IMR-90 (cell line): Measurements from ENCODE around the gene MYD88. TPM values are rescaled to one million over a fixed set of nuclear protein-coding genes. Genes with fewer than 3 reads are reported as not detected.

Experiments used
- ATAC-seq: fragments of 200-7000 bp; cut with Tn5 transposase; 2 replicates; pipeline ENCODE4 v1.9.1; 2020; ENCODE audit warnings: low read depth, mild to moderate bottlenecking, moderate library complexity
- BruUV-seq: library from RNA; stranded (reverse); fragments of 400-500 nt; replicated peaks from 2 replicates; lab custom pipeline; 2021; lab: Mats Ljungman, UMichigan
- CTCF ChIA-PET: fragments of 300-600 bp; formaldehyde crosslinking; extraction: SDS; loops from one replicate; lab custom pipeline; 2021; ENCODE audit warnings: antibody characterized with exemption; lab: Yijun Ruan, JAX
- POLR2A ChIA-PET: fragments of 300-600 bp; sonication (Branson Sonifier 250); formaldehyde crosslinking; loops from one replicate; lab custom pipeline; 2022; ENCODE audit warnings: antibody characterized with exemption; ENCODE audit not compliant: unreplicated experiment; lab: Charles Lee
- DNase-seq: peaks from one replicate; pipeline ENCODE4 v3.0.0; 2013
- H2AFZ ChIP-seq: replicated peaks from 2 replicates; pipeline ENCODE3; 2013; ENCODE audit warnings: low read length, mild to moderate bottlenecking; ENCODE audit not compliant: poor library complexity
- H2AK5ac ChIP-seq: 2 replicates; pipeline ENCODE4 v1.6.1; 2013; ENCODE audit warnings: low read depth, low read length, inconsistent platforms
- H2AK9ac ChIP-seq: replicated peaks from 2 replicates; pipeline ENCODE3; 2013; ENCODE audit warnings: mild to moderate bottlenecking, low read depth, low read length, moderate library complexity; ENCODE audit not compliant: poor library complexity
- H2BK120ac ChIP-seq: 2 replicates; pipeline ENCODE4 v1.6.1; 2013; ENCODE audit warnings: low read depth, low read length, inconsistent platforms
- H2BK15ac ChIP-seq: 3 replicates; pipeline ENCODE4 v1.6.1; 2013; ENCODE audit warnings: low read depth, low read length, inconsistent platforms
- H2BK20ac ChIP-seq: 2 replicates; pipeline ENCODE4 v1.6.1; 2013; ENCODE audit warnings: low read depth, mild to moderate bottlenecking, inconsistent platforms, low read length, moderate library complexity
- H2BK5ac ChIP-seq: 2 replicates; pipeline ENCODE4 v1.6.1; 2013; ENCODE audit warnings: mild to moderate bottlenecking, low read depth, low read length, inconsistent platforms; ENCODE audit not compliant: poor library complexity, severe bottlenecking
- H3K14ac ChIP-seq: replicated peaks from 2 replicates; pipeline ENCODE4 v1.6.1; 2013; ENCODE audit warnings: low read depth, low read length, inconsistent platforms
- H3K18ac ChIP-seq: 2 replicates; pipeline ENCODE4 v1.6.1; 2013; ENCODE audit warnings: low read depth, low read length, control low read depth
- H3K23ac ChIP-seq: 2 replicates; pipeline ENCODE4 v1.6.1; 2013; ENCODE audit warnings: low read depth, low read length, inconsistent platforms
- H3K27ac ChIP-seq: 2 replicates; pipeline ENCODE4 v1.5.1; 2013; ENCODE audit warnings: mild to moderate bottlenecking, control low read depth, low read length; ENCODE audit not compliant: insufficient read depth
- H3K27me3 ChIP-seq: 2 replicates; pipeline ENCODE4 v1.6.1; 2013; ENCODE audit warnings: low read length; ENCODE audit not compliant: control insufficient read depth, insufficient read depth
- H3K36me3 ChIP-seq: 2 replicates; pipeline ENCODE4 v1.6.1; 2013; ENCODE audit warnings: low read length, mixed read lengths; ENCODE audit not compliant: control insufficient read depth, insufficient read depth
- H3K4ac ChIP-seq: 2 replicates; pipeline ENCODE4 v1.6.1; 2013; ENCODE audit warnings: low read depth, low read length, inconsistent platforms
- H3K4me1 ChIP-seq: 2 replicates; pipeline ENCODE4 v1.6.1; 2013; ENCODE audit warnings: low read length, mixed read lengths; ENCODE audit not compliant: control insufficient read depth, insufficient read depth
- H3K4me2 ChIP-seq: 2 replicates; pipeline ENCODE4 v1.6.1; 2013; ENCODE audit warnings: low read depth, mild to moderate bottlenecking, control low read depth, low read length, moderate library complexity
- H3K4me3 ChIP-seq: 2 replicates; pipeline ENCODE4 v1.5.1; 2013; ENCODE audit warnings: low read depth, mild to moderate bottlenecking, control low read depth, low read length, moderate library complexity; ENCODE audit not compliant: insufficient read depth
- H3K56ac ChIP-seq: 2 replicates; pipeline ENCODE4 v1.6.1; 2013; ENCODE audit warnings: low read length, inconsistent platforms; ENCODE audit not compliant: insufficient read depth; ENCODE audit errors: extremely low read depth
- H3K79me1 ChIP-seq, 2 experiments: 2 replicates each; pipeline ENCODE4 v1.6.1; 2013; ENCODE audit warnings: low read length in 2 of 2, inconsistent platforms in 1 of 2, low read depth in 1 of 2
- H3K9ac ChIP-seq: 2 replicates; pipeline ENCODE4 v1.6.1; 2013; ENCODE audit warnings: low read depth, low read length, control low read depth
- H3K9me1 ChIP-seq: 2 replicates; pipeline ENCODE4 v1.6.1; 2013; ENCODE audit warnings: low read length, inconsistent platforms; ENCODE audit not compliant: insufficient read depth
- H3K9me3 ChIP-seq: 2 replicates; pipeline ENCODE4 v1.6.1; 2013; ENCODE audit warnings: low read length; ENCODE audit not compliant: control insufficient read depth, insufficient read depth
- H4K20me1 ChIP-seq: 2 replicates; pipeline ENCODE4 v1.6.1; 2013; ENCODE audit warnings: low read length, inconsistent platforms; ENCODE audit not compliant: insufficient read depth
- H4K5ac ChIP-seq: 2 replicates; pipeline ENCODE4 v1.6.1; 2013; ENCODE audit warnings: mild to moderate bottlenecking, low read depth, low read length, control low read depth
- H4K8ac ChIP-seq, 2 experiments: 2 replicates each; pipeline ENCODE4 v1.6.1; 2013; ENCODE audit warnings: low read depth in 2 of 2, low read length in 2 of 2, control low read depth in 1 of 2, inconsistent platforms in 1 of 2
- H4K91ac ChIP-seq: 2 replicates; pipeline ENCODE4 v1.6.1; 2013; ENCODE audit warnings: low read depth, low read length, inconsistent platforms; ENCODE audit not compliant: insufficient read depth
- FOS ChIP-seq: fragments of 150-350 bp; IDR thresholded peaks from 2 replicates; pipeline ENCODE4 v1.6.1; 2016; ENCODE audit warnings: low read depth, low read length
- POLR2A ChIP-seq: IDR thresholded peaks from 2 replicates; pipeline ENCODE4 v1.6.1; 2012; ENCODE audit warnings: mild to moderate bottlenecking, low read depth, low read length
- WGBS, 2 experiments: methylation state at CpG; one replicate each; pipeline versions ENCODE4 v1.1.5 to v1.1.7; 2013; ENCODE audit warnings: missing lambda C conversion rate in 2 of 2; ENCODE audit not compliant: insufficient read length in 1 of 2; ENCODE audit errors: extremely low coverage in 2 of 2; 5-methylcytosine and 5-hydroxymethylcytosine counted together
- dilution Hi-C: fragments of 300-500 bp; cut with HindIII; formaldehyde crosslinking; loops from one replicate; pipeline ENCODE4 v1.14.3; 2018; ENCODE audit warnings: low sequenced_read_pairs; ENCODE audit not compliant: unreplicated experiment
- in situ Hi-C: fragments of 300-500 bp; cut with MboI; formaldehyde crosslinking; loops from 3 replicates; pipeline ENCODE4 v1.14.3; 2019; ENCODE audit warnings: low sequenced_read_pairs, inconsistent platforms, mixed read lengths
- intact Hi-C: fragments of 100-400 bp; cut with micrococcal nuclease; formaldehyde crosslinking; loops from 2 replicates; pipeline ENCODE4 v1.10.0; 2022
- polyA plus RNA-seq, 3 experiments: library from polyadenylated mRNA; depleted of rRNA; stranded (reverse); fragments of >200 nt; gene quantifications; 2 replicates each; pipeline ENCODE4 v1.2.3, GENCODE V29; 2012; ENCODE audit warnings: low replicate concordance in 1 of 3
- total RNA-seq: library from RNA; depleted of rRNA; stranded (reverse); fragments of >200 nt; gene quantifications from 2 replicates; pipeline ENCODE4 v1.2.3, GENCODE V29; 2012
- TF ChIP-seq, protein P1 (sequence below): conservative IDR thresholded peaks from 2 replicates; pipeline ENCODE4 v1.5.1; 2012; ENCODE audit warnings: mild to moderate bottlenecking, low read depth, low read length, improper control_type of control experiment

Gene MYD88
- total and polyA plus RNA-seq, 2 of the 4 experiments (the other 2 are of a cell fraction): 9.3 to 39.8 TPM

- Histone ChIP-seq H3K18ac (no peak overlapping the region), H4K5ac (no peak overlapping the region), H2BK15ac (no peak overlapping the region), H2AFZ (no peak overlapping the region), H3K56ac (no peak overlapping the region), H3K4ac (no peak overlapping the region), H3K4me3 (no peak overlapping the region), H2BK20ac (no peak overlapping the region), H2AK5ac (no peak overlapping the region), H3K9ac (no peak overlapping the region), H3K27ac (no peak overlapping the region), H3K9me3 (no peaks in the 10 kb centered on the region), H2BK5ac (no peak overlapping the region), H3K14ac (no peak overlapping the region), H3K27me3 (peaks cover 38% of the 10 kb centered on the region), H3K79me1 (no peaks in the 10 kb centered on the region), H2BK120ac (no peak overlapping the region), H3K4me1 (no peaks in the 10 kb centered on the region), H3K23ac (no peak overlapping the region), H4K8ac (no peak overlapping the region), H2AK9ac (no peak overlapping the region), H3K9me1 (no peaks in the 10 kb centered on the region), H3K4me2 (no peak overlapping the region), H4K91ac (no peak overlapping the region), H4K20me1 (no peaks in the 10 kb centered on the region), H3K36me3 (no peaks in the 10 kb centered on the region)
- ATAC-seq (no peak), DNase-seq (no peak)
- dilution Hi-C loops: no loop called here
- intact Hi-C loops: no loop called here
- no CpG with 5 or more reads among the region's 1 CpG for WGBS, 2 experiments
- ChIA-PET POLR2A (no interaction called here), CTCF (no interaction called here)
- TF ChIP-seq, protein P1, sequence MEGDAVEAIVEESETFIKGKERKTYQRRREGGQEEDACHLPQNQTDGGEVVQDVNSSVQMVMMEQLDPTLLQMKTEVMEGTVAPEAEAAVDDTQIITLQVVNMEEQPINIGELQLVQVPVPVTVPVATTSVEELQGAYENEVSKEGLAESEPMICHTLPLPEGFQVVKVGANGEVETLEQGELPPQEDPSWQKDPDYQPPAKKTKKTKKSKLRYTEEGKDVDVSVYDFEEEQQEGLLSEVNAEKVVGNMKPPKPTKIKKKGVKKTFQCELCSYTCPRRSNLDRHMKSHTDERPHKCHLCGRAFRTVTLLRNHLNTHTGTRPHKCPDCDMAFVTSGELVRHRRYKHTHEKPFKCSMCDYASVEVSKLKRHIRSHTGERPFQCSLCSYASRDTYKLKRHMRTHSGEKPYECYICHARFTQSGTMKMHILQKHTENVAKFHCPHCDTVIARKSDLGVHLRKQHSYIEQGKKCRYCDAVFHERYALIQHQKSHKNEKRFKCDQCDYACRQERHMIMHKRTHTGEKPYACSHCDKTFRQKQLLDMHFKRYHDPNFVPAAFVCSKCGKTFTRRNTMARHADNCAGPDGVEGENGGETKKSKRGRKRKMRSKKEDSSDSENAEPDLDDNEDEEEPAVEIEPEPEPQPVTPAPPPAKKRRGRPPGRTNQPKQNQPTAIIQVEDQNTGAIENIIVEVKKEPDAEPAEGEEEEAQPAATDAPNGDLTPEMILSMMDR: no peak
- TF ChIP-seq FOS (no peak), POLR2A (no peak)
- BruUV-seq: no TSS peak
- in situ Hi-C loops: no loop called here
These were observed 36.0 kb upstream of the MYD88 start for GRCh38 chr3:38102444-38102814.
